GM12873 (cell line): ENCODE measurements around the gene SLC26A9.
A peak's percentile ranks its signal among the peaks of the same experiment; 100 is the strongest.

Experiments used
- TF ChIP-seq, protein P1 (sequence below): IDR thresholded peaks from 2 replicates; pipeline ENCODE4 v1.5.1; 2012; ENCODE audit warnings: low read depth, mild to moderate bottlenecking, moderate library complexity, low read length, control low read depth; ENCODE audit not compliant: insufficient read depth; ENCODE audit errors: missing control alignments

SLC26A9 gene

DNA sequence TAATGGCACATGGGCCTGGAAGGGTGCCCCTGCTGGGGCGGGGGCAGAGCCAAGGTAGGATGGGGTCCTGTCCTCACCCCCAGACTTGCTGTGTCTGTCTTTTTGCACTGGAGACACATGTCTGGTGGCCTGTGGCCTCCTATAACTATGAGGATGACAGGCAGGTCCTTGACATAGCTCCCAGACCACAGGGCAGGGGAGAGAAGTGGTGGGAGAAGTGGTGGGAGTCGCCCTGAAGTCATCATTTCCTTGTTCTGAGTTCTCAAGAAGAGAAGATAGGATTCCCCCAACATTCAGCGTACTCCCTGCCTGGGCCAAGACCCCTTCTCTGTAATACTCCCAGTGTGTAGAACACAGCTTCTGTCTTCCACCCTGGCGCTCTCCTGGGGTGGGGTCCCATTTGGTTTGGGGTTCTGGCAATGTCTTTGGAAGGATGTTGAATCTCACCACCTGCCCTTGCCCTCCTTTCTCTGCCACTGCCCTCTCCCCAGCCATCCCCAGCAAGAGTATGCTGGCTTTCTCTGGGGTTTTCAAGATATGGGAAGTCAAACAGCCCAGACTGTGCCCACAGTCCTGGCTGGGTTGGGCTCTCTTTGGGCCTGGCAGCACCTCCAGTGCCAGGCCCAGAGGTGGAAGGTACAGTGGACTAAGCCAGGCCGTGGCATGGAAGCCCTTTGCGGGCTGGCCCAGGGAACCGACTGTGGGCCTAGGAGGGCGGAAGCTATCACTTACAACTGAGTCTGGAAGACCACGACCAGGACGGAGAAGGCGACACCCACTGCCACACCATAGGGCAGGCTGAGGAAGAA lies 19.4 kb downstream of the SLC26A9 start:
- TF ChIP-seq, protein P1, sequence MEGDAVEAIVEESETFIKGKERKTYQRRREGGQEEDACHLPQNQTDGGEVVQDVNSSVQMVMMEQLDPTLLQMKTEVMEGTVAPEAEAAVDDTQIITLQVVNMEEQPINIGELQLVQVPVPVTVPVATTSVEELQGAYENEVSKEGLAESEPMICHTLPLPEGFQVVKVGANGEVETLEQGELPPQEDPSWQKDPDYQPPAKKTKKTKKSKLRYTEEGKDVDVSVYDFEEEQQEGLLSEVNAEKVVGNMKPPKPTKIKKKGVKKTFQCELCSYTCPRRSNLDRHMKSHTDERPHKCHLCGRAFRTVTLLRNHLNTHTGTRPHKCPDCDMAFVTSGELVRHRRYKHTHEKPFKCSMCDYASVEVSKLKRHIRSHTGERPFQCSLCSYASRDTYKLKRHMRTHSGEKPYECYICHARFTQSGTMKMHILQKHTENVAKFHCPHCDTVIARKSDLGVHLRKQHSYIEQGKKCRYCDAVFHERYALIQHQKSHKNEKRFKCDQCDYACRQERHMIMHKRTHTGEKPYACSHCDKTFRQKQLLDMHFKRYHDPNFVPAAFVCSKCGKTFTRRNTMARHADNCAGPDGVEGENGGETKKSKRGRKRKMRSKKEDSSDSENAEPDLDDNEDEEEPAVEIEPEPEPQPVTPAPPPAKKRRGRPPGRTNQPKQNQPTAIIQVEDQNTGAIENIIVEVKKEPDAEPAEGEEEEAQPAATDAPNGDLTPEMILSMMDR: no peak

DNA sequence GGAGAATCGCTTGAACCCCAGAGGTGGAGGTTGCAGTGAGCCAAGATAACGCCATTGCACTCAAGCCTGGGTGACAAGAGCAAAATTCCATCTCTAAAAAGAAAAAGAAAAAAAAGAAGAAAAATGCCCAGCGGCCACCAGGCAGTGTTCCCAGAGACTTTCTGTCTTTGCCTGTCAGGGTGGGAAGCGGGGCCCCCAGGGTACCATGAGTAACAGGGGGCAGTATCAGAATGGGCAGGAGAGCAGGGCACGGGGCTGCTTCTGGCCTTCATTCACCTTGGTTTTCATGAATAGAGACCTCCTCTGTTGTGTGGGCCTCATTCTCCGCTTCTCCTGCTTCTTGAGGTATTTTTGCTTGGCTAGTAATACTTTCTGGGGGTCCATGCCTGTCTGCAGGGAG lies 20.4 kb downstream of the SLC26A9 start:
- TF ChIP-seq, protein P1: no peak

DNA sequence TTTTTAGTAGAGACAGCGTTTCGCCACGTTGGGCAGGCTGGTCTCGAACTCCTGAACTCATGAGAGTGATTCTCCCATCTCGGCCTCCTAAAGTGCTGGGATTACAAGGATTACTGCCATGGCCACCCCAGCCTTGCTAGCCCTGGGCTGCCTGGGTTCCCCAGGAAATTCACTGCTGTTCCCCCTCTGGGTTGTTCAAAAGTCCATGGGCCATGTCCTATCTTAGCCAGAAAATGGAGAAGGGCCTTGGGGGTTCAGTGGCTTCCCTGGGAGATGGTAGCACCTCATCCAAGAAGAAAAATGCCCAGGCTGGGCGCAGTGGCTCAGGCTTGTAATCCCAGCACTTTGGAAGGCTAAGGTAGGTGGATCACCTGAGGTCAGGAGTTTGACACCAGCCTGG lies 20.9 kb downstream of the SLC26A9 start:
- TF ChIP-seq, protein P1: no peak

DNA sequence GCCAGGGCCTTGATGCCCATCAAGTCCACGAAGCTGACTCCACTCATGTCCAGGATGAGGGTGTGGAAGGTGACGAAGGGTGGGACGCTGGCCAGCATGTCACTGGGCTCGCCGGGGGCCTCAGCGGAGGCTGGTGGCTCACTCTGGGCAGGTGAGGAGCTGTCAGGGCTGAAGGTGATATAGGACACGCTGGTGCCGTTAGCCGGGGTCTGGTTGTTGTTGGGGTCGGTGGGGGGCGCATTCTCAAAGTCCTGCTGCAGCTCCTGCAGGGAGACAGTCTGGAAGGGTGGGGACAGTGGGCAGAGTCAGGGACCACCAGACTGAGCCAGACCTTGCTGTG lies 21.7 kb downstream of the SLC26A9 start:
- TF ChIP-seq, protein P1: no peak

DNA sequence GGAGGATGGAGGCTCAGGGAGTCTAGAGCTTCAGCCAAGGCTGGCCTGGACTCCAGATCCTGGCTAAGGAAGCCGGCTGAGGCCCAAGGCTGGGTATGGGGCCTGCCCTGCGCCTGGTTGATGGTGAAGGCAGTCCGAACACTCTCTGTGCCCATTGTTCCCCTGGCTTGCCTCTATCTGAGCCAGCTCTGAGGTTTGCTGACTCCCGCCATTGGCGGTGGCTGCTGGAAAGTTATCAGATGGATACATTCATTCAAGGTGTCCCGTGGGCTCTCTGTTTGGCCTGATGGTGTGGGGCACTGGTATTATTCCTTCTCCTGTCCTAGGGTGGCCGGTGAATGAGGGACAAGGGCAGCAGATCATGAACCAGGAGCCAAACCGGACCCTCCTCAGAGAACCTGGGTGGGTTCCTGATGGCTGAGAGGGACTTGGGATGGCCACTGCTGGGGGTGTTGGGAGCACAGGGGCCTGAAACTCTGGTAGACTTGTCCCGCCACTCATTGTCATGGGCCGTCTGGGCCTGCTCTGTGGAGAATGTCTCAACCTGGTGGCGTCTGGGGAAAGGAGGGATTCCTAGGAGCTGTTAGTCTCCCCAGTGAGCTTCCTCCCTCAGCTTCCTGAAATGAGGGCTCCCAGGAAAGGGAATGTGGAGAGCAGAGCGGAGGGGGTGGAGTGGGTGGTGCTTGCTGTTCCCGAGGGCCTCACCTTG lies 22.2 kb downstream of the SLC26A9 start:
- TF ChIP-seq, protein P1: no peak

DNA sequence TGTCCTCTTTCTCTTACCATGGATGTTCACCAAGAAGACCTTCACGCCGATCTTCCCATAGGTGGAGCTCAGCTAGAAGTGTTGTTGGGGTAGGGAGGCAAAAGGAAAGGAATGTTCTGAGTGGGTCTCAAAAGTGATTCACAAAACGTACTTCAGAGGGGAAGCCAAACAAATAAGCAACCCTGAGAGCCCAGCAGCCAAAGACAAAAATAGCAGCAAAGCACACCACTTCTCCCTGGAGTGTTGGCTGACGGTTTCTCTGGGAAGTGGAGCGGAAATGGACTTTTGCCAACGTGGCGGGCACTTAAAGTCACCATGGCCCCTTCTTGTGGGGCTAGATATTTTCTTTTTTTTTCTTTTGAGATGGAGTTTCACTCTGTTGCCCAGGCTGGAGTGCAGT lies 23.1 kb downstream of the SLC26A9 start:
- TF ChIP-seq, protein P1: no peak

DNA sequence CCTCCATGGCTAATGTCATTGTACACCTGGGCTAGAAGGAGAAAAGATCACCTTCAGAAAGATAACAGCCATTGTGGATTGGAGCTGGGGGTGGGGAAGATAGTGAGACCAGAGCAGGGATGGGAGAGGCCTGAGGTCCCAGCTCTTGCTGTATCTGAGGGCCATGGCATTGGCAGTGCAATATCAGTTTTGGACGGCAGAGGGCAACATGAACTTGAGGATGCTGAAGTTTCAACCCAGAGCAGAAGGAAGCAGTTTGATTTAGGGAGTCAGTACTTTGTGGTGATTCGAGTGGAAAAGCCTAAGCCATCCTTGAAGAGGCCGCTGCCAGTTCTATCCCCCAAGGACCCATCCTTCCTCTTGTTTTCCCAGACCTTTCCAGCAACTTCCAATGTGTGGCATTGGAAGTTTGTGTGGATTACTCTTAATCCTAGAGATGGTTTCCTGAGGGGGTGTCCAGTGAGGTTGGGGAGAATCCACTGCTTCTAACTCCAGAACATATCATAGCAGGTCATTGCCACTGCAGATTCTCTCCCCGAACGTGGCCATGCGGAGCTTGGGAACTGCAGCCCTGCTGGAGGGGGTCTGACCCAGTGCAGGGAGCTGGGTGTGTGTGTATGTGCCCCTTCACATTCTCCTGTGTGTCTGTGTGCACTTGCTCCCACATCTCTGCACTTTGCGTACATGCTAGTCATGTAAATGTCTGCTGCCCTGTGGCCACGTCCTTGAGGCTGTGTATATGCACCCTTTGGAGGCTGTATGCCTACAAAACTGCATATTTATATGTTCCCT lies 24.1 kb downstream of the SLC26A9 start:
- TF ChIP-seq, protein P1: peak; percentile 93
